Gastrocnemius medialis (tissue), 4 donors: ENCODE measurements around the gene ZBTB7C.

ENCODE experiments used
- POLR2A ChIP-seq, 2 donors: fragments of 450-650 bp; IDR thresholded peaks; one replicate each; pipeline ENCODE4 v1.6.1; 2017; ENCODE audit warnings: antibody characterized with exemption in 2 of 2, mild to moderate bottlenecking in 2 of 2, moderate library complexity in 2 of 2
- TF ChIP-seq, protein P1 (sequence below), 5 experiments: fragments of 450-650 bp in 3 of 5; fragments of 200-600 bp in 2 of 5; sonication (generic) in 2 of 5; IDR thresholded peaks in 4 of 5; conservative IDR thresholded peaks in 1 of 5; 1 replicate in 4 of 5; 2 replicates in 1 of 5; pipeline ENCODE4 v1.5.1; 2016 to 2019; ENCODE audit warnings: antibody characterized with exemption in 5 of 5, mild to moderate bottlenecking in 3 of 5, moderate library complexity in 3 of 5

DNA sequence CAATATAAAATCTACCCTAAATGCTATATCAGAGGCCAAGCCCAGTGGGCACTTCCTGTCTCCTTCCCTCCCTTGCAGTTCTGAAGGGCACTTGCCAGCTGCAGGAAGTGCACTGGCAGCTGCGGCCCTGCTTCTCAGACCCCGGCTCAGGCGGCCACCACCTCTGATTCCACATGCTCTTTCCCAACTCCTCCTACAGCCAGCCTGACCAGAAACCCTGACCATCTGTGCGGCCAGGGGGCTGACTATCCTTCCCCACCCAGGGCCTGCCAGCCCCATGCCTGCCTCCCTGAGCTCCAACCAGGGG is 88.6 kb downstream of the ZBTB7C start:
- TF ChIP-seq POLR2A (IDR thresholded peaks at IDR 0.05): no peak
- TF ChIP-seq, protein P1, sequence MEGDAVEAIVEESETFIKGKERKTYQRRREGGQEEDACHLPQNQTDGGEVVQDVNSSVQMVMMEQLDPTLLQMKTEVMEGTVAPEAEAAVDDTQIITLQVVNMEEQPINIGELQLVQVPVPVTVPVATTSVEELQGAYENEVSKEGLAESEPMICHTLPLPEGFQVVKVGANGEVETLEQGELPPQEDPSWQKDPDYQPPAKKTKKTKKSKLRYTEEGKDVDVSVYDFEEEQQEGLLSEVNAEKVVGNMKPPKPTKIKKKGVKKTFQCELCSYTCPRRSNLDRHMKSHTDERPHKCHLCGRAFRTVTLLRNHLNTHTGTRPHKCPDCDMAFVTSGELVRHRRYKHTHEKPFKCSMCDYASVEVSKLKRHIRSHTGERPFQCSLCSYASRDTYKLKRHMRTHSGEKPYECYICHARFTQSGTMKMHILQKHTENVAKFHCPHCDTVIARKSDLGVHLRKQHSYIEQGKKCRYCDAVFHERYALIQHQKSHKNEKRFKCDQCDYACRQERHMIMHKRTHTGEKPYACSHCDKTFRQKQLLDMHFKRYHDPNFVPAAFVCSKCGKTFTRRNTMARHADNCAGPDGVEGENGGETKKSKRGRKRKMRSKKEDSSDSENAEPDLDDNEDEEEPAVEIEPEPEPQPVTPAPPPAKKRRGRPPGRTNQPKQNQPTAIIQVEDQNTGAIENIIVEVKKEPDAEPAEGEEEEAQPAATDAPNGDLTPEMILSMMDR (IDR thresholded peaks at IDR 0.05 in 4 of 5, conservative IDR thresholded peaks at IDR 0.05 in 1 of 5): no peak
